Measurements from ENCODE around the gene NDUFB8. TPM values are rescaled to one million over a fixed set of nuclear protein-coding genes. Genes with fewer than 3 reads are reported as not detected.

The NDUFB8 gene
- total RNA-seq, 4 donors from 2014 or later: 106 to 161 (median 132) TPM

DNA sequence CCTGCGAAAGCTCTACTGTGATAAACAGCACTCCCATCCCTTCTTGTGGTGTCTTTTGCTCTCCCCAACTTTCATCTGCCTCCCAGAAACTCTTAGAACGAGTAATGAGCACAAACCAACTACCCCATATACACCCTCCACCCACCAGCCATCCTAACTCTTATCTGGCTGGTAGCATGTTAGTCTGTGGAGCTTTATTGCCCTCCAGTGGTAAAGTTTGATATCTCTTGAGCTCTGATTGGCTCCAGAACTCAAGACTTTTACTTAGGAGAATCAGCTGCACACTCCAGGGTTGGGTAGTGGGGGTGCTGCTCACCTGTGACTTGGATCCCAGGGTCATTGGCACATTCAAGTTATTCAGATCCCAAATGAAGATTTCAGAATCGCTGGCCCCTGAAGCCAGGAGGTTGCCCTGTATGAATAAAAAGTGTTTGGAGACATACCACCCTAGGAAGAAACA is 20.9 kb downstream of the NDUFB8 start:
- no peak overlapping the region for H3K4me3 ChIP-seq

DNA sequence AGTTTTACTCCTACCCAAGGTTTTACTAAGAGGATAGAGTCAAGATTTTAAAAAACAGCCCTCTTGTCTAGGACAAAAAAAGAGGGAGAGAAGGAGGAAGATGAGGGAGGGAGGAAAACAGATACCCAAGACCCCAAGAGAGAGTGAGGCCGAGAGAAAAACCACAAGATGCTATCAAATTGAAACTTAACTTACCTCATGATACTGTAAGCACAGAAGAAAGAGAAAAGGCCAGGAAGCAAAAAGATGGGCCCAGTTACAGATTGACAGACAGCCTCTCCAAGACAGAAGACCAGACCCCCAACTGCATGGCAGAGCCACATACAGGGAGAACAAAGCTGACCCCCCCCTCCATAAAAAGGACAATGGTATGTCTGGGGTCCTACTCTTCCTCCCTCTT is 21.4 kb downstream of the NDUFB8 start:
- DNase-seq (ENCODE audit: low spot score in 2 of 2): no peak
- H3K9me3 ChIP-seq: no peaks in the 10 kb centered on the region
- H3K36me3 ChIP-seq: peaks cover 0 to 95% (median 0%) of the 10 kb centered on the region in 3 donors
- 61 to 68% methylated on average over 1 of the region's 1 CpG for WGBS, 2 donors
- H3K4me1 ChIP-seq: no peaks in the 10 kb centered on the region
- TF ChIP-seq EP300 (IDR thresholded peaks at IDR 0.05) (no peak), POLR2A (IDR thresholded peaks at IDR 0.05) (no peak)
- TF ChIP-seq, protein P1, sequence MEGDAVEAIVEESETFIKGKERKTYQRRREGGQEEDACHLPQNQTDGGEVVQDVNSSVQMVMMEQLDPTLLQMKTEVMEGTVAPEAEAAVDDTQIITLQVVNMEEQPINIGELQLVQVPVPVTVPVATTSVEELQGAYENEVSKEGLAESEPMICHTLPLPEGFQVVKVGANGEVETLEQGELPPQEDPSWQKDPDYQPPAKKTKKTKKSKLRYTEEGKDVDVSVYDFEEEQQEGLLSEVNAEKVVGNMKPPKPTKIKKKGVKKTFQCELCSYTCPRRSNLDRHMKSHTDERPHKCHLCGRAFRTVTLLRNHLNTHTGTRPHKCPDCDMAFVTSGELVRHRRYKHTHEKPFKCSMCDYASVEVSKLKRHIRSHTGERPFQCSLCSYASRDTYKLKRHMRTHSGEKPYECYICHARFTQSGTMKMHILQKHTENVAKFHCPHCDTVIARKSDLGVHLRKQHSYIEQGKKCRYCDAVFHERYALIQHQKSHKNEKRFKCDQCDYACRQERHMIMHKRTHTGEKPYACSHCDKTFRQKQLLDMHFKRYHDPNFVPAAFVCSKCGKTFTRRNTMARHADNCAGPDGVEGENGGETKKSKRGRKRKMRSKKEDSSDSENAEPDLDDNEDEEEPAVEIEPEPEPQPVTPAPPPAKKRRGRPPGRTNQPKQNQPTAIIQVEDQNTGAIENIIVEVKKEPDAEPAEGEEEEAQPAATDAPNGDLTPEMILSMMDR (IDR thresholded peaks at IDR 0.05): no peak
- H3K4me3 ChIP-seq: no peak overlapping the region
- no peaks in the 10 kb centered on the region for H3K27me3 ChIP-seq
- no peak overlapping the region for H3K27ac ChIP-seq

More for the DNA sequence above, 20.9 kb downstream of the NDUFB8 start:
- no peak for DNase-seq (ENCODE audit: low spot score in 2 of 2)
- Histone ChIP-seq H3K4me1 (no peaks in the 10 kb centered on the region), H3K27ac (no peak overlapping the region), H3K27me3 (no peaks in the 10 kb centered on the region), H3K36me3 (peaks cover 0 to 95% (median 0%) of the 10 kb centered on the region in 3 donors), H3K9me3 (no peaks in the 10 kb centered on the region)
- WGBS, 2 donors: 47 to 58% methylated on average over 3 of the region's 3 CpGs
- TF ChIP-seq, protein P1 (IDR thresholded peaks at IDR 0.05): peak in 1 of 5 experiments; percentile 9
- TF ChIP-seq POLR2A (IDR thresholded peaks at IDR 0.05) (no peak), EP300 (IDR thresholded peaks at IDR 0.05) (no peak)

DNA sequence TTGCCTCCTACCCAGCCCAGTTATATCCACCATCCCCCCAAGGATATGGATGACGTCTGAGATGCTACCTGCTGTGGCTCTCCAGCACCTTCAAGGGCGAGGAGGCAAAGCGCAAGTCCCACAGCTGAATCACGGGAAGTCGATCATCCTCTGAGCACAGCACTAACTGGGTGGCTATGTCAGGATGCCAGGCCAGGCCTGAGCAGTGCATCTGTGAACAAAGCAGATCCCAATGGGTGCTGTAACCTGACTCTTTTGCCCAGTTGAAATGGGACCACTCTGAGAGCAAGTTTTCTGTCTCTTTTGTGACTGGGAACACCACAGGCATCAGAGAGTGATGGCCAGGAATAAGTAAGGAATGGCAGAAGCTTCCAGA is 22.3 kb downstream of the NDUFB8 start:
- H3K27ac ChIP-seq: no peak overlapping the region
- no peaks in the 10 kb centered on the region for H3K9me3 ChIP-seq
- peaks cover 0 to 94% (median 3%) of the 10 kb centered on the region in 3 donors for H3K36me3 ChIP-seq
- H3K4me1 ChIP-seq: no peaks in the 10 kb centered on the region
- TF ChIP-seq POLR2A (IDR thresholded peaks at IDR 0.05): no peak
- no peak for TF ChIP-seq EP300 (IDR thresholded peaks at IDR 0.05)
- TF ChIP-seq, protein P1 (IDR thresholded peaks at IDR 0.05): no peak
- no peak overlapping the region for H3K4me3 ChIP-seq
- WGBS, 2 donors: 92% methylated on average over 5 of the region's 5 CpGs
- H3K27me3 ChIP-seq: no peaks in the 10 kb centered on the region
- no peak for DNase-seq (ENCODE audit: low spot score in 2 of 2)

DNA sequence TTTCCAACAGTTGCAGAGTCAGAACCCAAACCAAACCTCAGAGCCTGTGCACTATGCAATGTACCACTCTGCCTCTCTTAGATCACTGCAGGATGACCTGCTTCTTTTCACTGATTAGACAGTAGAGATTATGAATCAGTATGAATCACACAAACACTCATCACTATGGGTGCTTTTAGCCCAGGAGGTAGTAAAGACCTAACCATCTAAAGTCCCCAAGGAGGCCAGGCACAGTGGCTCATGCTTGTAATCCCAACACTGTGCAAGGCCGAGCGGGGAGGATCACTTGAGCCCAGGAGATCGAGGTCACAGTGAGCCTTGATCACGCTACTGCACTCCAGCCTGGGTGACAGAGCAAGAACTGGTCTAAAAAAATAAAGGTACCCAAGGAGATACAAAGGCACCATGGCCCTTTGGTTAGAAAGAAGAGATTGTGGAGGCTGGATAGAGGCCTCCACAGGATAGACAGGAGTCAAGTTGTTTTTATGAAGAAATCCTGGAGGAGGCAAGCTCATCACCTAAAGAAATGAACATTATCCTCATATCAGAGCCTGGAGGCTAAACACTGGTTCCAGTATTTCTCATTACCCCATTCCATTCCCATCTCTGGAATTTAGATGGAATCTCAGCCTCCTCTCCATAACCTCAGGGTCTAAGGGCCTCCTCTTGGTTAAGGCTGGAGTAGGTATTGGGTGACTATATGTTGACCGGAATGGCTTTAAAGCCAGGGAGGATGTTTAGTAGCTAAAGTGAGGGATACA is 22.9 kb downstream of the NDUFB8 start:
- TF ChIP-seq EP300 (IDR thresholded peaks at IDR 0.05) (no peak), POLR2A (IDR thresholded peaks at IDR 0.05) (no peak)
- TF ChIP-seq, protein P1 (IDR thresholded peaks at IDR 0.05): no peak
- peaks cover 0 to 94% (median 4%) of the 10 kb centered on the region in 3 donors for H3K36me3 ChIP-seq
- H3K27ac ChIP-seq: no peak overlapping the region
- DNase-seq (ENCODE audit: low spot score in 2 of 2): no peak
- no peaks in the 10 kb centered on the region for H3K27me3 ChIP-seq
- no peaks in the 10 kb centered on the region for H3K4me1 ChIP-seq
- 97 to 98% methylated on average over 5 of the region's 5 CpGs for WGBS, 2 donors
- no peaks in the 10 kb centered on the region for H3K9me3 ChIP-seq
- H3K4me3 ChIP-seq: no peak overlapping the region

DNA sequence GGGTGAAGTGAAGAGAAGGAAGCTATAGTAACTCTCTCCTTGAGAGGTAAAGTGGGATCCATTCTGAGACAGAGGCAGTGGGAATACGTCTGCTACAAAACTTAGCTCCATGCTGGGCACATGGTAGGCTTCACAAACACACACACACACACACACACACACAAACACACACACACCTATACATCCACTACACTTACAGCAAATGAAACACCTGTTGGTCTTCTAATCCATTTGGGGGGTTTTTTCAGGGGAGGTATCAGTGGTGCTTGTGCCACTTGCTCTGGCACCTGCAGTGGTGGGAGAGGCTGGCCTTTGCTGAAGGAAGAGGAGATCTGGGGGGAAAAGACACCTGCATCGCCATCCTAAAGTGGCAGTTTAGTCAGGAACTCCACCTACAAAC is 24.5 kb downstream of the NDUFB8 start:
- WGBS, 2 donors: 96 to 97% methylated on average over 2 of the region's 2 CpGs
- TF ChIP-seq EP300 (IDR thresholded peaks at IDR 0.05): no peak
- TF ChIP-seq, protein P1 (IDR thresholded peaks at IDR 0.05): no peak
- no peak for TF ChIP-seq POLR2A (IDR thresholded peaks at IDR 0.05)
- Histone ChIP-seq H3K27ac (no peak overlapping the region), H3K9me3 (no peaks in the 10 kb centered on the region), H3K4me1 (no peaks in the 10 kb centered on the region), H3K36me3 (peaks cover 0 to 94% (median 4%) of the 10 kb centered on the region in 3 donors), H3K27me3 (no peaks in the 10 kb centered on the region), H3K4me3 (no peak overlapping the region)
- DNase-seq (ENCODE audit: low spot score in 2 of 2): no peak

Measured in tibial nerve (tissue), 4 donors.